ENCODE measurements around the gene LRRFIP1.

Gene LRRFIP1

DNA sequence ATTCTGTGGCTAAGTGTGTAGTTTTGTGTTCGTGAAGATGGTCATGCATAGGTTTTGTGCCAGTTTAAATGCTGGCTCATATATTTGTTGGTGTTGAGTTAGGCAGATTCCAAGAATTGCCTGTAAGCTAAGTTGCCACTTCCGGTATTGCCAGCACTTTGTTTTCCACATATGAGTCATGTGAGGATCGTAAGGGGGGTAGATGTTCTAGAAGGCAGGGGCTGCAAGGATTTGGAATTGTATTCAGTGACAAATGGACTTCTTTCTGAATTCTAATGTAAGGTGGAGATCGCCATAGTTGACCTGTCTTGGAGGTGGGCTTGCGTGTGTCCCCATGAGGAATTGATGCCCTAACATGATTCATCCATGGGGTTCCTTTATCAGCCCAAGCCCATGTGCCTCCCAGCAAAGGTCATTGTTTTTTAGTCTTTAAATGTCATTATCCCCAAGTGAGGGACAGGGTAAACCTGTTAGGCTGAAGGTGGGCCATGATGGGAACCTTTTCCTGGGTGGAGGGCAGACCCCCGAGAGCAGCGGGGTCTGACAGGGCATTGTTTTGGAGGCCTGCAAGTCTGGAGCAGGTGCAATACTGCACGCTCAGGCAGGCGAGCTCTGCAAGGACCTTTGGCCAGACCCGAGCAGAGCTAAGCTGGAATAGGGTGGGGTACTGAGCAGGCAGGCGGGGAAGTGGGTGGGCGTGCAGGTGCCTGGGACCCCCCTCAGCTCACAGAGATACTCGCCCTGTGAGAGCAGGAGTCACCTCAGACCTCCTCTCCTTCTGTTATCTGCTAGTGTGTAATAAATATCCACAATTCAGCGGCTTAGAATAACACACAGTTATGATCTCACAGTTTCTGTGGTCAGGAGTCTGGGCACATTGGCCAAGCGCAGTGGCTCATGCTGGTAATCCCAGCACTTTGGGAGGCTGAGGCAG is 77.4 kb downstream of the LRRFIP1 start:
- DNase-seq (ENCODE audit: low spot score): peak; percentile 72

DNA sequence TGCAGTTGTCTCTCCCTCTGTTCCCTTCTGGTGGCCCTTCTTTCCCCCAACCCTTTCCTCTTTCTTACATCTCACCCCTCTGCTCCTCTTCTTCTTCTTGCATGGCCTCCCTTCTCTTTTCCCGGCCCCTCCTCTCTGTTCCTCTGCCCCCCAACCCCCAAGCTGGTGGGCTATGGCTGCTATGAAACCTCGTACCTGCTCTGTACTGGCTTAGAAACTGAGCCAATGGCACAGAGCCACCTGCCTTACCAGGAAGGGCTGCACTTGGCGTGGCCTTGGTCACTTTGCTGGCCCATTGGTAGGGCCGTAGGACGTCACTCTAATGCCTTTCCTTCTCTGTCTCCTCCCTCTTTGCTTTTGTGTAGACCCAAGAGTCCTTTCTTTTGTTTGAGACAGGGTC is 78.9 kb downstream of the LRRFIP1 start:
- no peak for DNase-seq (ENCODE audit: low spot score)

DNA sequence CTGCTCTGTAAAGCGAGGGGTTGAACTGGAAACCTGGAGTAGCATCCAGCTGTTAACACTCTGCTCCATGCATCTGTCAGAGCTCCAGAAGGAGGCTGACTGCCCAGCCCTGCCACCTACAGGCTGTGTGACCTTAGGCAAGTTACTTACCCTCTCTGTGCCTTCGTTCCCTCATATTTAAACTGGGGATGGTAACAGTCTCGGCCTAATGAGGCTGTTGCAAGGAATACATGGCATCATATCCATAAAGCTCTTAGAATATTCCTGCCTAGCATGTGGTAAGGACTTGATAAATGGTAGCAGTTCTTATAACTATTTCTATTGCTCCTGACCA is 80.6 kb downstream of the LRRFIP1 start:
- DNase-seq (ENCODE audit: low spot score): no peak

- DNase-seq (ENCODE audit: low spot score): peak; percentile 34
Observed at GRCh38 chr2:237708491-237708890, 81.1 kb downstream of the LRRFIP1 start.

GRCh38 chr2:237708961-237709360 is 81.6 kb downstream of the LRRFIP1 start:
- peak; percentile 53 for DNase-seq (ENCODE audit: low spot score)

- no peak for DNase-seq (ENCODE audit: low spot score)
Observed at GRCh38 chr2:237711458-237712150, 84.2 kb downstream of the LRRFIP1 start.

- no peak for DNase-seq (ENCODE audit: low spot score)
Observed at GRCh38 chr2:237712477-237713377, 85.3 kb downstream of the LRRFIP1 start.

GRCh38 chr2:237714690-237715458 is 87.5 kb downstream of the LRRFIP1 start:
- DNase-seq (ENCODE audit: low spot score): peak; percentile 74

GRCh38 chr2:237715459-237715947 is 88.1 kb downstream of the LRRFIP1 start:
- DNase-seq (ENCODE audit: low spot score): peak; percentile 71

DNA sequence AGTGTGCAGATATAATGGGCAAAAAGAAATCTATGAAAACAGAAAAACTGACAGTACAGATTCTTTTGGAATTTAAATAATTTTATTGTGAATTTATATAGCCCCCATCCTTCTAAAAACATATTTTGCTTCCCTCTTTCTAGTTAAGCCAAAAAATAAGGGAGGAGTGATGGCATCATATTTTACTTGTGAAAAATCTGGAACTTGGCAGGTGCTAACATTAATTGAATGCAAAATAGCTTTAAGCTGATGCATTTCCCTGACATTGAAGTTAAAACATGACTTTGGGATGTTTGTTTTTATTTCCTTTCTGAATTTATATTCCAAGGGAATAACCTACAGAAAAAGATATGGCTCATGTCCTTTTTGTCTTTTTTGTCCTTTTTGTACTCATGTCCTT is 88.6 kb downstream of the LRRFIP1 start:
- no peak for DNase-seq (ENCODE audit: low spot score)

DNA sequence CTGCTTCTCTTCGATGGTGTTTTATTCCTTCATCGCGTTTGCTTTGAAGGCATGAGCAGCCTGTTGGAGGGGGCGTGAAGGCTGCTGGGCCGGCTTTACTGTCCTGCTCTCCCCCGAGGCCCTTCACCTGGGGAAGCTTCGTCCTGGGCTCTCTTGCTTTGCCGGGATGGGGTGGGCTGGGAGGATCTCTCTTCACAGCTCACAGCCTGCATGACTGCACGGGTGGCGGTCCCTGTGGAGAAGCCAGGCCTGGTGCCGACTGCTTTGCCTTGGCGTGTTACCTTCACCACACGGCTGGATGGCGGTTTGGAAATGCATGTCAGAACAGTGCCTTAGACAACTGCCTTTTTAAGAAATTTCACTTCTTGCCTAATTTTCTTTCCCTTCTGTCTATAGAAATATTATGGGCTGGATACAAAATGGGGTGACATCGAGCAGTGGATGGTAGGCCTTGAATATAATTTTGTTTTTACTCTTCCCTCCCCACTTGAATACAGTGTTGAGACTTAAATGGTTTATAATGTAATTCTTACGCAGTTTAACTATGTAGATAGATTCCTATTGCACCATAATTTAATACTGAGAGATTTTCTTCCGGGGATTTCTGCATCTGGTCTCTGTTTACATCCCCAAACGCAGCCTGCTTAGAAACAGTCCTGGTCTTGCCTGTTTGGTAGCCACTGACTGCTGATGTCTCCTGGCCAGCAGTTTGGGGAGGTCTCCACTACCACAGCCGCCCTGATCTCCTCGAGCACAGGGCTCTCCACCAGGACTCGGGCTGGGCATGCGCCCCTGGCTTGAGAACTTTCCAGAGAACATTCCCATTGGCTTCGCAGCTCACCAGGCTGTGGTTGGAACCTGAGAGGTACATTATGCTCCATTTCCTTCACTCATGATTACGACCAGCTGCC is 90.2 kb downstream of the LRRFIP1 start:
- no peak for DNase-seq (ENCODE audit: low spot score)

- no peak for DNase-seq (ENCODE audit: low spot score)
Observed at GRCh38 chr2:237718277-237718634, 90.9 kb downstream of the LRRFIP1 start.

DNA sequence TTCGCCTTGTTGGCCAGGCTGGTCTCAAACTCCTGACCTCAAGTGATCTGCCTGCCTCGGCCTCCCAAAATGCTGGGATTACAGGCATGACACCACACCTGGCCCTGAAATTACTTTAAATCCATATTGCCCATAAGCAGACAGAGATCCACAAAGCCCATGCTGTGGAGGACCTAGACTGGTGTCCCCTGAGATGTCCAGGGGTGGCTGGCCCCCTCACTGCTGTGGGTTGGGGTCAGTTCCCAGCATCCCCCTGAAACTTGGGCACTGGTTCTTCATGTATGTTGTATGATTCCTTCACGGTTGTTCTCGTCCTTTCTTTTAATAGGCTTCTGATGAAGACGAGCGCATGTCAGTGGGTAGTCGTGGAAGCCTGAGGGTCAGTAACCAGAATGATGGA is 93.1 kb downstream of the LRRFIP1 start:
- DNase-seq (ENCODE audit: low spot score): no peak

- DNase-seq (ENCODE audit: low spot score): peak; percentile 99
Observed at GRCh38 chr2:237720957-237721356, 93.6 kb downstream of the LRRFIP1 start.

GRCh38 chr2:237721458-237721857 is 94.1 kb downstream of the LRRFIP1 start:
- no peak for DNase-seq (ENCODE audit: low spot score)

- no peak for DNase-seq (ENCODE audit: low spot score)
Observed at GRCh38 chr2:237722616-237723015, 95.2 kb downstream of the LRRFIP1 start.

GRCh38 chr2:237723023-237723422 is 95.6 kb downstream of the LRRFIP1 start:
- no peak for DNase-seq (ENCODE audit: low spot score)

GRCh38 chr2:237723602-237724001 is 96.2 kb downstream of the LRRFIP1 start:
- DNase-seq (ENCODE audit: low spot score): peak; percentile 40

DNA sequence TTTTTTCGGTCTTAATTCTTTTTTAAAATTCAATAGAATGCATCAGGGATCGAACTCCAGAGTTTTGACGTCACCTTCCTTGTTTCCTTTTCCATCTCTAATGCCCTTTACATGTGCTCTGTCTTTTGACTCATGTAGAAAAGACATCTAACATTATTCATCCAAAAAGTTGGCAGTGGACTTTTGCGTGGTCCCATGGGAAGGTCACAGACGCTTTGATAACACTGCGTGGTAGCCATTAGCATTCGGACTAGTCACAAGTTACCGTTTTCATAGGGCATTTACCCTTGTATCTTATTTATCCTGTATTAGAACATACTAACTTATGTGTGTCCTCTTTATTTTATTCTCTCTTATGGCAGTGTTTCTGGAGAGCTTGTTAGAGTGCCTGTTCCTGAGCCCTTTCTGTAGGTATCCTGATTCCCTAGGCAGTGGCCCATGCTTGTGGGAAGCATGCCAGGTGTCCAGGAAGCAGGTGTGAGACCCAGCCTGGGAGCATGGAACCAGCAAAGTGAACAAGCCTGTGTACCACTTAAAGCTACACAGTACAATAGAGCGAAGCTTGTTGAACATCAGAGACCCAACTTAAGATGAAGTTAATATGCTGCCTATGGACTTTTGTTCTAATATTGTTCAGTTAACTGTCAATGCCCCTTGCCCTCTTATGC is 97.6 kb downstream of the LRRFIP1 start:
- DNase-seq (ENCODE audit: low spot score): no peak

GRCh38 chr2:237725661-237726060 is 98.3 kb downstream of the LRRFIP1 start:
- DNase-seq (ENCODE audit: low spot score): no peak

Data from kidney tubule cell (primary cell).